VCaP (cell line): ENCODE data around the gene MBD3L5.
A peak's percentile ranks its signal among the peaks of the same experiment; 100 is the strongest.

Experiments
- H3K27ac ChIP-seq: fragments of 450-650 bp; 2 replicates; pipeline ENCODE4 v1.5.1; 2017
- CTCF ChIP-seq: fragments of 450-650 bp; conservative IDR thresholded peaks from 2 replicates; pipeline ENCODE4 v1.5.1; 2017; ENCODE audit warnings: mild to moderate bottlenecking, moderate library complexity

MBD3L5 gene

GRCh38 chr19:7000333-7000732 lies 30.0 kb upstream of the MBD3L5 start:
- no peak for TF ChIP-seq CTCF
- H3K27ac ChIP-seq: no peak overlapping the region

GRCh38 chr19:7000816-7001215 lies 29.6 kb upstream of the MBD3L5 start:
- TF ChIP-seq CTCF: no peak
- no peak overlapping the region for H3K27ac ChIP-seq

GRCh38 chr19:7004313-7004931 lies 26.0 kb upstream of the MBD3L5 start:
- peak; percentile 64 for TF ChIP-seq CTCF
- no peak overlapping the region for H3K27ac ChIP-seq

- H3K27ac ChIP-seq: no peak overlapping the region
- TF ChIP-seq CTCF: no peak
Measured at GRCh38 chr19:7006135-7006704, 24.2 kb upstream of the MBD3L5 start.

- H3K27ac ChIP-seq: no peak overlapping the region
- TF ChIP-seq CTCF: no peak
Measured at GRCh38 chr19:7007859-7008258, 22.5 kb upstream of the MBD3L5 start.

GRCh38 chr19:7010722-7011593 lies 19.4 kb upstream of the MBD3L5 start:
- H3K27ac ChIP-seq: no peak overlapping the region
- no peak for TF ChIP-seq CTCF

- TF ChIP-seq CTCF: no peak
- no peak overlapping the region for H3K27ac ChIP-seq
Measured at GRCh38 chr19:7013678-7014077, 16.7 kb upstream of the MBD3L5 start.
